Activated CD8-positive, alpha-beta memory T cell treated with anti-CD3 and anti-CD28 coated beads for 48 hours (primary cell): ENCODE data around the gene ZDHHC24.
"Not testable (repeated sequence)": the region's sequence is repeated elsewhere in the genome, so short reads cannot be mapped to it uniquely, and the experiment has no call there.

ENCODE experiments used
- DNase-seq, 3 experiments: peaks; one replicate each; pipeline ENCODE4 v3.0.0-alpha.2; 2020; ENCODE audit warnings: low read depth in 2 of 3, low spot score in 2 of 3

Gene ZDHHC24, protein sequence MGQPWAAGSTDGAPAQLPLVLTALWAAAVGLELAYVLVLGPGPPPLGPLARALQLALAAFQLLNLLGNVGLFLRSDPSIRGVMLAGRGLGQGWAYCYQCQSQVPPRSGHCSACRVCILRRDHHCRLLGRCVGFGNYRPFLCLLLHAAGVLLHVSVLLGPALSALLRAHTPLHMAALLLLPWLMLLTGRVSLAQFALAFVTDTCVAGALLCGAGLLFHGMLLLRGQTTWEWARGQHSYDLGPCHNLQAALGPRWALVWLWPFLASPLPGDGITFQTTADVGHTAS

DNA sequence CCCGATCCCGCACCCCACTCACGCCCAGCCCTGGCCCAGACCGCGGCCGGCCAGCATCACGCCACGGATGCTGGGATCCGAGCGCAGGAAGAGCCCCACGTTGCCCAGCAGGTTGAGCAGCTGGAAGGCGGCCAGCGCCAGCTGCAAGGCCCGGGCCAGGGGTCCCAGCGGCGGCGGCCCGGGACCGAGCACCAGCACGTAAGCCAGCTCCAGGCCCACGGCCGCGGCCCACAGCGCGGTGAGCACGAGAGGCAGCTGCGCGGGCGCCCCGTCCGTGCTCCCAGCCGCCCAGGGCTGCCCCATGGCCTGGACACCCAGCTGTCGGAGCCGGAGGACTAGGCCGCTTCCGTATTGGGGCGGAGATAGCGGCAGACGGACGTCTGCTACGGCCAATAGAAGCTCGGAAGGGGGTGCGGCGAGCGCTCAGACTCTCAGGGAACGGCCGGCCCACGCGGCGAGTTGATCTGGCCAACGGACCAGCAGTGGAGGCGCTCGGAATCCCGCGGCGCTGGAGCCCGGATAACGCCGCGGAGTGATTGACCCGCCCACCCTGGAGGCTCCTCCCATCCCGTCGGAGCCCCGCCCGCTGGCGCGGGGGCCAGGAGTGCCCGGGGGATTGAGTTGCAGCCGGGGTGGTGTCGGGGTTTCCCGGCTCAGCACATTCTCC is at the start of gene ZDHHC24:
ZDHHC24 (minus strand) TSS at position 348 of the 667 bp plus-strand sequence; CDS start at position 303, 45 bp downstream.
- peak; percentile 74 to 89 (median 89) for DNase-seq

DNA sequence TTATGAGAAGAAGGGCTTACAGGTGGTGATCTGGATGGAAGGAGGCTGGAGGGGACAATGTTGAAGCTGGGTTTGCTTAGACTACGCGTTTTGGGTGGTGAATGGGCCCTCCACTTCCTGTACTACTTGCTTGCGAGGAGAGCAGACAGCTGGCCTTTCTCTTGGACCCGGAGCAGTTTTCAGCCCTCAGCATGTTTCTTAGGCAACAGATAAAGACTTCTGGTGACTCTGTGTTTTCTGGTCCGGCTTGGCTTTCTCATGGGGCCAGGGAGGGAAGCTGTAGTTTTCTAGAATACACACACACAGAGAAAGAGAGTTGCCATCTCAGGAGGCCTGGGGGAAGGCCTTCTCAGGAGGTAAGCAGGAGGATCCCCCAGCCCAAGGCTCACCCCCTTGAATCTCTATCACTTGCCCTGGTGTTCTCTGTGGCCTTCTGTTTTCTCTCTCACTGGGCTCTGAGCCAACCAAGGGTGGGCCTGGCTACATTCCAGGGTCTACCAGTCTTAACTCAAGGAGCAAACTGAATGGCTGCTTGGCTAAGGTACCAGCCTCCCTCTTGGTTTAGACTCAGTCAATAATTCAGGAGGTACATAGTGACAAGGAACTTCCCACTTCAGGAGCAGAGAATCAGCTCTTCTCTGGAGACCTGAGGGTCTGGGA is 49.5 kb upstream of the ZDHHC24 start:
- DNase-seq, result no peak

DNA sequence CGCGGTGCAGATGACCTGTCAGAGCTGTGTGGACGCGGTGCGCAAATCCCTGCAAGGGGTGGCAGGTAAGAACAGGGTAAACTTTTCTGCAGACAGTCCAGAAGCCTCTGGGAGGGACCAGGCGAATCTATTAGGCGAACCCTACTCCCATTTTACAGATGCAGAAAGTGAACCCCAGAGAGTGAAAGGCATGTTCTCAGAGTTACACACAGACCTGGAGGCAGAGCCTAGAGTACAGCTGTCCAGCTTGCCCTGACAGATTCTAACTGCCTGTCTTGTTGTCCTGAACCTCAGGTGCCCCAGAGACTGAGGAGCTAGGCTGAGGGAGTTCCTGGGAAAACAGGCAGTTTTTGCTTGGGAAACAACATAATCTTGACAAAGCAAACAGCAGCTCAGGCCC is 47.8 kb upstream of the ZDHHC24 start:
- no peak for DNase-seq

DNA sequence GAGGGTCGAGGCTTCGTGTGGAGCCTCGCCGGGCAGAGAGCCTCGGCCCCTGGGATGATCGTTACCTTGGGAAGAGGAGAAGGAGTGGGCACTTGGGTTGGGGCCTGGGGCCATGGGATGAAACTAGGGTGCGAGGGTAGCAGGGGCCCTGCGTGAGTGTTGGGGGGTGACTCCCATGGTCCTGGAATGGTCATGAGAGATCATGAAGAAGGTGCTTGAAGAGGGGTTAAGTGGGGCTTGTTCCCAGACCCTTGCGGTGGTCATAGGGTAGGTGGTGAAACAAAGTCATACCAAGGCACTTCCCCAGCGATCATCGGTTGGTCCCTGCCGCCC is 47.4 kb upstream of the ZDHHC24 start:
- no peak for DNase-seq

DNA sequence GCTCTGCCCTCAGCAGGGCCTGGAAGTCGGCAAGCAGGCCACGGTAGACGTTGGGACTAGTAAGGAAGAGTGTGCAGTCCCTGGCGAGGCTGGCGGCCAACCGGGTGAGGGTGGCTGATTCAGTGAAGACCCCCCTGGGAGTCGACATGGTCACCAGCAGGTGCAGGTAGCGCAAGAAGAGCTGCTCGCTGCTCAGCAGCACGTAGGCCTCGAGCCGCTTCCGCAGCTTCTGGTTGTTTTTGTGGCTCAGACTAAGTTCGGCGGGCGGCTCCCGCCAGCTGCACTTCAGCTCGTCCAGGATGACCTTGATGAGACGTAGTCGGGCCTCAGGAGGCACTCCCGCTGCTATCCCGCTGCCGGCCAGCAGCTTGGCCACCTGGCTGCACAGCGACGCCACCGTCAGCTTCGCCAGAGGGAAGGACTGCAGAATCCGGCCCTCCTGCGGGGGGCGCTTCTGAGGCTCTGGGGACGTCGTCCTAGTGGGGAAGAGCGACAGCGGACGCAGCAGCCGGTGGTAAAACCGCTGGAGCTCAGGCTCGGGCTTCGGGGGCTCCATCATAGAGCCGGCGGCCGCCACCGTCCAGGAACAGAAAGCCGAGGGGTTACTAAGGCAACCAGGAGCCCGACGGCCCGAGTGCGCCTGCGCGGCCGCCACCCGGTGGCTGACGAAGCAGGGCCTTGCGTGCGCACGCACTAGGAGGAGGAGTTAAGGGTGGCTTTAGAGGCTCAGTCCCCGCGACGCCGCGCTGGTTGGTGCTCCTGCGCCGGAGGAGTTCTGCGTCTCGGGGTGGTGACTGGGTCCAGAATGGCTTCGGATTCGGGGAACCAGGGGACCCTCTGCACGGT is 46.8 kb upstream of the ZDHHC24 start, which contains the start of the genes CCDC87 and CCS:
CCDC87 (minus strand) TSS at position 607 of the 846 bp plus-strand sequence; CDS start at position 559, 48 bp downstream.
CCS (plus strand) TSS at position 729 of the 846 bp plus-strand sequence; CDS start at position 806, 77 bp downstream.
- DNase-seq, result peak; percentile 93 to 98 (median 97)

DNA sequence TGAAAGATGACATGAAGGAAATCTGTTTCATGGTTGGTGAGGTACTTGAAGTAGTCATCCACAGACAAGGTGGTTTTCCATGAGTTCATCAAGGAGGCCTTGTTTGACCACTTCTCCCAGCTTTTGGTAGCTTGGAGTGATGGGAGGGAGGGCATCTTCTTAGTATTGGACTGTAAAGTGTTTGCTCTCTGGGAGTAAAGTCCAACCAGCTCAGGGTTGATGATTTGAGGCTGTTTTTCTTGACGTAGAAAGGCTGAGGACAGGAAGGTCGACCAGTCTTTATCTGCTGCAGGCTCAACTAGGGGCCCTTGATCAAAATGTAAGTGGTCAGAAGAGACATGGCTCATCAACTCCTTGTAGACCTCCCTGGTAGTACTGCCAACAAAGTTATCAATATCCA is 45.3 kb upstream of the ZDHHC24 start:
- no peak for DNase-seq

DNA sequence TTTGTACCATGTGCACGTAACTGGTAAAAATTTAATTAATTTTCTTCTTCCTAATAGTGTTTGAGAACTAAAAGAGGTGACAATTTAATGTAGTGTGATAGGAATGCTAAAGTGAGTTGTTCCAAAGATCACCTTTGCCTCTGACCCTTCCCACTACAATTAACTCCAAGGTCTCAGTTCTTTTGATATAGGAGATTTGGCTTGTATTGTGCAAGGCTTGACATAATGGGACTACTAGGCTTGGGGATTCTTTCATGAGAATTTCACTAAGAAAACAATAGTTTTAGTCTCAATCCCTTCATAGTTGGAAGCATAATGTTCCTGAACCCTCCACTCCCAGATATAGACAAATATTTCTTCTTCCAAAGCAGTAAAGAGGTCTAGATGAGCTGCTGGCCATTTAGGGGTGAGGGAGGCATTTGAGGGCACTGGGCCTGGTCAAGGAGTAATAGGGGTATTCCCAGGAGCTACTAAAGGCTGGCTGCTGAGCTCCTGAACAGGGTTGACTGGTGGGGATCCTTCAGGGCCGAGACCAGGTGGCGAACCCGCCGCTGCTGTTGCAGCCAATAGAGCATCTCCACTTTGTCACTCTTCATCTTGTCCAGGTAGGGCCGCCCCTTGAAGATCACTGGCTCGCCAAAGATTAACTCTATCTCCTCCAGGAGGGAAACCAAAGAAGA is 44.3 kb upstream of the ZDHHC24 start:
- DNase-seq, result no peak

DNA sequence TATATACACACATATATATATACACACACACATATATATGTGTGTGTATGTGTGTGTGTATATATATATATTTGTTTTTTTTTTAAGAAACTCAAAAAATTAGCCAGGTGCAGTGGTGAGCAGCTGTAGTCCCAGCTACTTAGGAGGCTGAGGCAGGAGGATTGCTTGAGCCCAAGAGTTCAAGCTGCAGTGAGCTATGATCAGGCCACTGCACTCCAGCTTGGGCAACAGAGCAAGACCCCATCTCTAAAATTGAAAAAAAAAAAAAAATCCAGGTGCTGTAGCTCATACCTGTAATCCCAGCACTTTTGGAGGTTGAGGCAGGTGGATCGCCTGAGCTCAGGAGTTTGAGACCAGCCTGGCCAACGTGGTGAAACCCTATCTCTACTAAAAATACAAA is 43.5 kb upstream of the ZDHHC24 start:
- not testable (repeated sequence) for DNase-seq

DNA sequence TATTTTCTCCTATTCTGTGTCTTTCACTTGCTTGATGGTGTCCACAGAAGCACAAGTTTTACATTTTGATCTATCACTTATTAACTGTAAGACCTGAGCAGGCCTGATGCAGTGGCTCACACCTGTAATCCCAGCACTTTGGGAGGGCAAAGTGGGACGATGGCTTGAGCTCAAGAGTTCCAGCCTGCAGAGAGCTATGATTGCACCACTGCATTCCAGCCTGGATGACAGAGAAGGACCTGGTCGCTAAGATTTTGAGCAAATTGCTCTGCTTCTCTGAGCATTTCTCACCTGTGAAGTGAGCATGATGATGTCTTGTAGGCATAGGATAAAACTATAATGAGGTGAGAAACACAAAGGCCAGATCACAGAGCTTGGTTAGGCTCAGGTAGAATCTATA is 40.3 kb upstream of the ZDHHC24 start:
- no peak for DNase-seq

DNA sequence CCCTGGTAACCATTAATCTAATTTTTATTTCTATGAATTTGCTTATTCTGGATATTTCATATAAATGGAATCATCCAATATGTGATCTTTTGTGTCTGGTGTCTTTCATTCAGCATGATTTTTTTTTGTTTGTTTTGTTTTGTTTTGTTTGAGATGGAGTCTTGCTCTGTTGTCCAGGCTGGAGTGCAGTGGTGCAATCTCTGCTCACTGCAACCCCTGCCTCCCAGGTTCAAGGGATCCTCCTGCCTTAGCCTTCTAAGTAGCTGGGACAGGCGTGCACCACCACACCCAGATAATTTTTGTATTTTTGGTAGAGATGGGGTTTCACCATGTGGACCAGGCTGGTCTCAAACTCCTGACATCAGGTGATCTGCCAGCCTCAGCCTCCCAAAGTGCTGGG is 39.6 kb upstream of the ZDHHC24 start:
- not testable (repeated sequence) for DNase-seq

DNA sequence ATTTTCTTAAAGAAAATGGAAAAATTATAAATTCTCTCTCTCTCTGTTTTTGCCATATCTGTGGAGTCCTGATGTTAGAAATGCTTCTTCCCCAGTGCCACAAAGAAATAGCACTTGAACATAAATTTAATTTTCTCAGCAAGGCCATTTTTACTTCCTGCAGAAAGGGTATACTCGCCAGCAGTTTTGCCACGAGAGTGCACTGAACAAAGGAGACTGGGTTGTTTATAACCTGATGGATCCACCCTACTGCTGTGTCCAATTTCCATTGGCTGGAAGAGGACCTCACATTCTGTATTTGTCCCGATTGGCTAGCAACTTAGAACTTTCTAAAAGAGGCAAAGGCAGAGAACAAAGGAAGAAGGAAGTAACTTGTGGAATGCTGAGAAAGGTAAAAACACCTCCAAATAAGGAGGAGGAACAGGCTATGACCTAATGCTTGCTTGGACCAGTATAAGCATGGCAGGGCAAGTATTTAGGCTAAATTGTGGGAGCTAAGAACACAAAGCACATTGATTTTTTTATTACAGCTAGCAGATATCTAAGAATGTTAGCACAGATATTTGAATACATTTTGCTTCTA is 36.8 kb upstream of the ZDHHC24 start:
- DNase-seq, result not testable (repeated sequence)

DNA sequence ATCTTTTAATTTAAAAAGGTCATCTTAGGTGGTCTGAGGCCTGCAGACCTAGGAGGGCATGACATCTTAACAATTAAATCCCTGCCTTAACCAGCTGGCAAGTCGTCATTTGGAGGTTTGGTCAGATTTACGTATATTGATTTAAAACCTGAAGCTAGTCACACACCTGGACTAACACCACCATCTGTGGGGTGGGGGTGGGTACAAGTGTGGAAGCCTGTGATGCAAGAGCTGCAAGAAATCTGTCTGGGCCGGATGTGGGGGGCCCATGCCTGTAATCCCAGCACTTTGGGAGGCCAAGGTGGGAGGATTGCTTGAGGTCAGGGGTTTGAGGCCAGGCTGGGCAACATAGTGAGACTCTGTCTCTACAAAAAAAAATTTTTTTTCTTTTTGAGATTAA is 35.4 kb upstream of the ZDHHC24 start:
- no peak for DNase-seq

DNA sequence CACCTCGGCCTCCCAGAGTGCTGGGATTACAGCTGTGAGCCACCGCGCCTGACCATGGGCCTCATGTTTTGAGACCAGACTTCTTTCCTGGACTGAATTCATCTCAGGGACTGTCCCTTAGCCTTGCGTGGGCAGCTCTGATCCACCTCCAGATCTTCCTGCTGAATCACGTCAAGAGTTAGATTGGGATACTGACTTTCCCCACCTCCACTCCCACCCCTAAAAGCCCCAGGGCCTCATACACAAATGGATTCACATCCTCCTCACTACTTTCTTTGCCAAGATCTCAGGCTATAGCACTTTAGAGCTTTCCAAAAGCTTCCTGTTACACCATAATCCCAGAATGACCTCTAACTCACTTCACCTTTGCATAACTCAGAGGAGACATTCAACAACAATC is 35.0 kb upstream of the ZDHHC24 start:
- no peak for DNase-seq

DNA sequence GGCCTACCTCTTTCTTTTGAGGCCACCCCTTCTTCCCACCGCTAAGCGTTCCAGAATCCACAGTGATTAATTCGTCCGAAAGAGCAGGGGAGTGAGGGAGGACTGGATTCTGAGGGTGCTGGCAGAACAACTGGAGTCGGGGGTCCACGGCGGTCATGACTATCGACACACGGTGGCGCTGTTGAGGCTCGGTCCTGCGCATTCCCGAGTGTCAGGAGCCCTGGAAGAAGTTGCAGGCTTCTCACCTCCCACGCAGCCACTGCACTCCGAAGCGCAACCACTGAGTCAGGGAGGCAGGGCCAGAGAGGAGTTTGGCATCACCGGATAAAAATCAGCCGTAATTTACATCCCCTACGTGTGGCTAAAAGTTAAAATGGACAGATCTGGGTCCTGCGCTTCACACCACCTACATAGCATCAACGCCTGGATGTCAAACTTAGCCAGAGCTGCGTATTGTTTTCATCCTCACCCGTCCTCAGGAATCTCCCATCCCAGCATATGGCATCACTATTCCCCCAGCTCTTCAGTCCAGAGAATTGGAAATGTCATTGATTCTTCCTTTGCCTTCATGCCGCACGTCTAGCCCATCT is 33.3 kb upstream of the ZDHHC24 start:
- peak; percentile 64 to 87 (median 77) for DNase-seq

DNA sequence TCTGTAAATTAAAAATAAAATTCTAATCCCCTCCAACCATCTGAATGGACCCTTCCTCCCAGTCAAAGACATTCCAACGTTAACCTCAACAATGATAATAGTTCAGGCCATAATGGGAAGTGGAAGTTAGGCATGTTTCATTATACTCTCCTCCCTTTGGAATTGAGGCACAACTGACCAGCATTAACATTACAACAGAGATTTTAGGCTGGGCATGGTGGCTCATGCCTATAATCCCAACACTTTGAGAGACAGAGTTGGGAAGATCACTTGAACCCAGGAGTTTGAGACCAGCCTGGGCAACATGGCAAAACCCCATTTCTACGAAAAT is 25.0 kb upstream of the ZDHHC24 start:
- DNase-seq, result no peak

DNA sequence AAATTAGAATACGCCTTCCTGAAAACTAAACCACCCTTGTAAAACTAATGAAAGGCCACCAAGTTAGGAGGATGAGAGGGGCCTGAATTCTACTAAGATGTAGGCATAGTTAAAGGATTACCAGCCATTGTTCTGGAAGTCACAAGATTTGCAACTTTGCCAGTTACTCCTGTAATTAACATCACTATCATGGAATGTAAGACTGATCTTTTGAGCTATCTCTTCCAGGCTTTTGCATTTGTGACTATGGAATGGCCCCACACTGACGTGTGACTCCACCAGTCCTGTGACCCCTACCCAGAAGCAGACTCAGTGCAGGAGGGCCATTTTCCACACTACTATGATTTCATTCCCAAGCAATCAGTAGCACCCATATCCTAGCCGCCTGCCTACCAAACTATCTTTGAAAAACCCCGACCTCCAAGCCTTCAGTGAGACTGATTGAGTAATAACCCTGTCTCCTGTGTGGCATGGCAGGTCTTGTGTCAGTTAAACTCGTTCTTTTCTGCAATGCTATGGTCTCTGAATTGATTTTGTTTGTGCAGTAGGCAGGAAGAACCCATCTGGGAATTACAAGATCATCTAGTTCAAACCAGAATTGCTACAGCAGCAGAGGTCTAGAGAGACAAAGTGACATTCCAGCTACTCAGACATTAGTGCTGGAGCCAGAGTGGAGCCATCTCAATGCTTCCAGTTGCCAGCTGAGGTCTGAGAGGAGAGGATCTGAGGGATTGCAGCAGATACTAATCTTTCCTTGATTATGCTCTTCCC is 24.4 kb upstream of the ZDHHC24 start:
- no peak for DNase-seq

DNA sequence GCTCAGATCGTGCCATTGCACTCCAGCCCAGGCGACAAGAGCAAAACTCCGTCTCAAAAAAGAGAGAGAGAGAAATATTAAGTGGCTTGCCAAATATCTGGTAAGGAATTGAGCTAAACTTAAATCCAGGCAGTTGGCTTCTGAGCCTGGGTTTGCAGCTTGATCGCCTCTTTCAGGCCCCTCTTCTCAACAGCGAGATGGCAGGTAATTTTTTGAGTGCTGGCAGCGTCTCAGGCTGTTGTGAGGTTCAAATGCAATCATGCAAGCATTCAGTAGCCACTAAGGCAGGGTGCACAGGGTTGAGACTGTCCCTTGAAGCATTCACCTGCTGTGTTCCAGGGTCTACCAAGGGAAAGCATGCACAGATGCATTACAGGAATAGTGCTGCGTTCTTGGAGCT is 23.2 kb upstream of the ZDHHC24 start:
- DNase-seq, result no peak

DNA sequence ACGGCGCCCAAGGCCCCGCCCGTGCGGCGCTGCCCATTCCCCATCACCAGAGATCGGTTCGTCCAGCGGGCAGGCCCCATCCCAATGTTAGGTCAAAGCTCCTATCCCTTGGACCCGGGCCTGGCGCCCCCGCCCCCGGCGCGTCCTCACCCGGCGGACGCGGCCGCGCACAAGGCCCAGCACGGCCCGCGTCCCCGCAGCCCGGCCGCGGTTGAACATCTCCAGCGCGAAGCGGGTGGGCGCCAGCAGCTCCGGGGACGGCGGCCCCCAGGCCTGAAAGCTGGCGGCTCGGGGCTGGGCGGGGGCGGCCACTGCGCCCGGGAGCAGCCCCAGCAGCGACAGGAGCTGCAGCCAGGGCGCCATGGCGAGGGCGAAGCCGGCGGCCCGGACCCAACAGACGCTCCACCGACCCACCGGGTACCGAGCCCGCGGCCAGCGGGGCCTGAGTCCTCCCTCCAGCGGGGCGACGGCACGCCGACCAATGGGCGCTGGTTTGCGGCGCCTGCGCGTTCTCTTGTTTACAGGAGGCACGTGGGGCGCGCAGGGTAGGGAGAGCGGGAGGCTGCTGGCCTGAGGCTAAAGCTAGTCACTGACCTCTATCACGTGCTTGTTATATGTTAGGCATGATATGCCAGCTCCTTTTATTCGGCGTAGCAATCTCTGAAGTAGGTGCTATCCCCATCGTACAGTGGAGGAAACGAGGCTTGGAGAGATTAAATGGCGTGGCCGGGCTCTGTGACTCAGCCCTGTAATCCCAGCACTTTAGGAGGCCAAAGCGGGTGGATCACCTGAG is 22.5 kb upstream of the ZDHHC24 start, which contains the start of gene CTSF:
CTSF (minus strand) TSS at position 483 of the 793 bp plus-strand sequence; CDS start at position 363, 120 bp downstream.
- peak; percentile 45 to 57 (median 47) for DNase-seq
